ENCODE measurements around the gene CDH9.
A peak's percentile ranks its signal among the peaks of the same experiment; 100 is the strongest.

Gene CDH9, protein sequence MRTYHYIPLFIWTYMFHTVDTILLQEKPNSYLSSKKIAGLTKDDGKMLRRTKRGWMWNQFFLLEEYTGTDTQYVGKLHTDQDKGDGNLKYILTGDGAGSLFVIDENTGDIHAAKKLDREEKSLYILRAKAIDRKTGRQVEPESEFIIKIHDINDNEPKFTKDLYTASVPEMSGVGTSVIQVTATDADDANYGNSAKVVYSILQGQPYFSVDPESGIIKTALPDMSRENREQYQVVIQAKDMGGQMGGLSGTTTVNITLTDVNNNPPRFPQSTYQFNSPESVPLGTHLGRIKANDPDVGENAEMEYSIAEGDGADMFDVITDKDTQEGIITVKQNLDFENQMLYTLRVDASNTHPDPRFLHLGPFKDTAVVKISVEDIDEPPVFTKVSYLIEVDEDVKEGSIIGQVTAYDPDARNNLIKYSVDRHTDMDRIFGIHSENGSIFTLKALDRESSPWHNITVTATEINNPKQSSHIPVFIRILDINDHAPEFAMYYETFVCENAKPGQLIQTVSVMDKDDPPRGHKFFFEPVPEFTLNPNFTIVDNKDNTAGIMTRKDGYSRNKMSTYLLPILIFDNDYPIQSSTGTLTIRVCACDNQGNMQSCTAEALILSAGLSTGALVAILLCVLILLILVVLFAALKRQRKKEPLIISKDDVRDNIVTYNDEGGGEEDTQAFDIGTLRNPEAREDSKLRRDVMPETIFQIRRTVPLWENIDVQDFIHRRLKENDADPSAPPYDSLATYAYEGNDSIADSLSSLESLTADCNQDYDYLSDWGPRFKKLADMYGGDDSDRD

DNA sequence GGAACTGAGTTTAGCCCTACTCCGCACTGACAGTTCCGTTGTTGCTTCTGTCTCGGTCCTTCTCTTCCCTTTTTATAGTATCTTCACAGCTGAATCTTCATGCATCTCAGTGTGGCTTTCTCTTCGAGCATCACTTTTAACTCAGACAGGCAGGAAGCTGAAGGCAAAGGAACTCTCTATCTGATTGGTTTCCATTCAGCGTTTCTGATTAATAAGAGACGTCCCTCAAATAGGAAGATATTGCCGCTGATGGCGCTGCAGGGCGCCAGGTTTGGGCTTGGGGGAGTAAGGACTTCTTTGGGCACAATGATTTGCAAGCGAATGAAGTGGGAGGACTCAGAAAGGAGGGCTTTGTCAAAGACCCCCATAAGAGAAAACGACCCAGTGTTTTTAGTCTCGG is at the start of gene CDH9:
Gene CDH9, minus strand, starts transcription at position 111 of the 400 bp plus-strand sequence. CDS start 50,253 bp downstream, outside the sequence.
- DNase-seq, result no peak

DNA sequence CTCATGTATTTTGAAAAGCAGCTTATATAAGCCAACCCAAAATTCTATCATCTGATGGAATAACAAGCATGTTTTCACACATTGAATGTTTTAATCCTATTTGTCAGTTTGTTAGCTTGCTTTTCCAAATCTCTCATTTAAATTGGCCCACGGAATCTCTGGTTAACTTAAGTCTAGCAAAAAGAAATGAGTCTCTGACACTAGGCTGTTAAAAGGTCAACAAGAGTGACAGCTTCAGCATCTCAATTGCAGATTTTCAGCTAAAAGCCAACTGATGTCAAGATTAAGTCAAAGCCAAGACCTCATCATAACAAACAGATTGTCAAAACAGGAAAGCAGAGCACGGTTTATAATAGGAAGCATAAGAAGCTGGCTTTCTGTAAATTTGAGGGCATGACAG is 49.4 kb upstream of the CDH9 start:
- DNase-seq, result no peak

DNA sequence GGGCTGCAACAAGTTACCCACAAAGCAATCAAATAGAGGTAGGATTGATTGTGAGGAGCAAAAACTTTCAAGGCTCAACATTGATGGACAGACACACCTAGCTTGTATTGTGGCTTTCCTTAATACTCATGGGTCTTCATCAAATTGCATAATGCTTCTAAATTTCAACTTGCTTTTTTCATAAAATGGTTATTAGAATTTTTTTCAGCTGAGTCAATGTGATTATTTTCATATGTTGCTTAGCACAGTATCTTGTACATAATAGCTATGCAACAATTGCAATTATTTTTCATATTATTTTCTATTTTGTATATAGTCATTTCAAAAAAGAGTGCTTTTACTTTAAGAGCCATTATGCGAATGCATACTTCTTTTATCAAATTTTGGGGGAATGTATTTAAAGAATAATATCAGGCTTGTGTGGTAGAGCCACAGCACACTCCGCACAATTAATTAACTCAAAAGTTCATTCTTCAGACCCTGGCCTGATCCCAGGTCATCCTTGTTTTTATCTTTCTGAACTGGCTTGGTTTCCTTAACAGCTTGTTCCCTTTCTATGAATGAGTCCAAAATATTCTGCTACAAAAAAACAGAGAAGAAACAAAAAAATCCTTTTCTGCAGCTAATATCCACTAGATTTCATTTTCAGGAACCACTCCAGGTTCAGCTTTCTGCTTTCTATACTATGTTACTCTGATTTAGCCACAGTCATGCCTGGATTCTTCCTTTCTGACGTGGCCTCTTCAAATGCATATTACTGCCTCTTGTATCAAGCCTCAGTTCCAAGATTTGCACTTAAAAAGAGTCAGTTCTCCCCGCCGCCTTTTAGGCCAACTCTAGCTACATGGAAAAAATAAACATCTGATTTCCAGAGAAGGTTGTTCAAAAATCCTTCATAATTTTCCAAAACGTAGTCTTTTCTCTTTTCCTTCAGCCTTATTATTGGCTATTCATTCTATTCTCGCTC is 45.3 kb upstream of the CDH9 start:
- no peak for DNase-seq

DNA sequence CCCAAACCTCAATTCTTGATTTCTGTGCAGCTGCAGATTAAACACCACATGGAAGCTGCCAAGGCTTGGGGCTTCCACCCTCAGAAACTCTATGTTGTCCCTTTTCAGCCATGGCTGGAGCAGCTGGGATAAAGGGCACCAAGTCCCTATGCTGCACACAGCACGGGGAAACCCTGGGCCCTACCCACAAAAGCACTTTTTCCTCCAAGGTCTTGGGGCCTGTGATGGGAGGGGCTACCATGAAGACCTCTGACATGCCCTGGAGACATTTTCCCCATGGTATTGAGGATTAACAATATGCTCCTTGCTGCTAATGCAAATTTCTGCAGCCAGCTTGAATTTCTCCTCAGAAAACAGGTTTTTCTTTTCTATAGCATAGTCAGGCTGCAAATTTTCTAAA is 41.8 kb upstream of the CDH9 start:
- DNase-seq, result no peak

DNA sequence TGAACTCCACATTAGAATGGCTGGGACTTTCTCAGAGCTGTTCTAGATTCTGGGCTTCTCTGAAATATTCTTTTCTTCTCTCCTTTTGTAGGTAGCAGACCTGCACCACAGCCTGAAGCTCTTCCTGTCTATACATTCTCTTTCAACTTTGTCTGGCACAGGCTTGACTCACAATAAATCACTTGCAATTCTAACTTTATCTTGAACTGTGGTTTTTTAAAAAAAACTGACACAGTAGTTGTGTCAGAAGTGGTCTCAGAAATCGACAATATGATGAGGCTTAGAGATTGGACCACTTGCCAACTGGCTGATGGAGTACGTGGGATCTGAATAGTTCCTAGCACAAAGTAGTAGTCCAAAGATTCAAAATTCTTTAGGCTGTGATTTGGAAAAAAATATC is 24.1 kb upstream of the CDH9 start:
- peak; percentile 80 for DNase-seq

DNA sequence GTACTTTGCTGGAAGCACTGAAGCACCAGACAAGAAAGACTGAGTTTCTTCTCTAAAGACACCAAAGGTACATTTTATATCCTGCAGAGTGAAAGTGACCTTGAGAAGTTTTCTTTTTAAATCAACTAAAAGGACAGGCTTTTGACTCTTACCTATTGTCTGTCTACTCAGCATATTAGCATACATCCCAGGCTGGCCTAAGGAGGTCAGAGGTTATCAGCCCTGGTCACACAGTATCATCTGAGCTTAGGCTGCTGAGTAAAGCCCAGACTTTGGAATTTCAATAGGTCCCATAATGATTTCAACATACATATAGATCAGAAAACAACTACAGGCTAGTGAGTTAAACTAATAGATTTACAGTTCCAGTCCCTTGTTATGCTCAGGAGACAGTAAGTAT is 10.1 kb upstream of the CDH9 start:
- DNase-seq, result no peak

DNA sequence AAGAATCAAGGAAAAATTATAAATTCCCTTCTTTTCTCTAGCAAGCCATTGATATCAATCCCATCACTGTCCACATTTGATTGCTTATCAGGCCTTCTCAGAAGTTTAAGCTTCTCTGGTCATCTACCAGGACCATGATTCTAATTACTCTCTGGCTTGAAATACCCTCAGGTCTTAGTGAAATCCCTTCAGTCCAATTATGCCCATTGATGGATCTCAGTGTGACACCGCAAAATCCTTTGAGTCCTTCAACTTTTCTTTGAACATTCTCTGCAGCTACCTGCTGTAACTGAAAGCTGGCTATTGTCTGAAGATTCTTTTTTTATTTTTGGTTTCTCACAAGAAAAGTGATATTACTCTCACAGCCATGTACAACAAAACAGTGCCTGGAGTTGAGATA is 3.0 kb upstream of the CDH9 start:
- DNase-seq, result no peak

DNA sequence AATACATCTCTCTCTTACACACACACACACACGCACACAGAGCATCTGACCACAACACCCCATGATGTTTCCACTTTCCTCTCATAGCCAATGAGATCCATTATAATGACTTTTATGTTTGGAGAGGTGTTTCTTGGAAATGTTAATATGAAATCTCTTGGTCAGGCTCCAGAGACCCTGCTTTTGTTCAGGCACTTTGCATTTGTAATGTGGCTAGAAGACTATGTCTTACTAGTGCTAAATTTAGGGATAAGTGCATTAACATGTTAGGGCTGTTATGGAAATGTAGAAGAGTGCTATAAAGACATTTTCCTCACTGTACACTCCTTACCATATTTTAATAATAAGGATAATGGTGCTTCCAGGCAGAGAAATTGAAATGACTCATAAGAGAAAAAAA is 3.8 kb downstream of the CDH9 start:
- DNase-seq, result no peak

DNA sequence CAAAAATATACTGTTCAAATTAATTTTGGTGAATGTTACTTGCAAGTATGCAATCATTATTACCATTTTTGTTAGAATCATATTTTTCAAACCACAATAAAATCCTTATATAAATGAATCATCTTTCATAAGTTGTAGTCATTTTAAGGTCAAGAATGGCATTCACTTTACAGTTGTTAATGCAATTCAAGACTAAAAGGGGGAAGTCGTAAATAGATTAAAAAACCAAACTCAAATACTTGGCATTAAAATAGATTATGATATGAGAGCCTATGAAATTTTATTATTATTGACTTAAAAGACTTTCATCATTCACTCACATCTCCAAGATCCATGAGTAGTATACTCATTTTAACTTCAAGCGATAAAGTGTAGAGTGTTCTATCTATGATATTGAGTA is 11.6 kb downstream of the CDH9 start:
- DNase-seq, result no peak

DNA sequence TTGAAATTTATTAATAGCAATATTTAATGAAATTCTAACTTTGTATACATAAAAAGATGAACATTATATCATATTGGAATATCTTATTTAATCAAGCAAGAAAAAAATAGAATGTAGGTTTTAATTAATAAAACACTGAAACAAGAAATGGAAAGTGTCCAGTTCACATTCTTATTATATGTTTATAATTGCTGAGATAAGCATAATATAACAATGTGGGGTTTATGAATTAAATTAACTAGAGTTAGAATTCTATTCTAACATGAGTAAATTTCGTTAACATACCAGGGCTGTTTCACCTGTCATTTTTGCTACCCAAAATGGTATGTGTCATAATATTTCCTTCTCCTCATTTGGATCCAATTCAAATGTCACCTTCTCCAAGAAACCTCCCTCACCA is 12.3 kb downstream of the CDH9 start:
- DNase-seq, result no peak

DNA sequence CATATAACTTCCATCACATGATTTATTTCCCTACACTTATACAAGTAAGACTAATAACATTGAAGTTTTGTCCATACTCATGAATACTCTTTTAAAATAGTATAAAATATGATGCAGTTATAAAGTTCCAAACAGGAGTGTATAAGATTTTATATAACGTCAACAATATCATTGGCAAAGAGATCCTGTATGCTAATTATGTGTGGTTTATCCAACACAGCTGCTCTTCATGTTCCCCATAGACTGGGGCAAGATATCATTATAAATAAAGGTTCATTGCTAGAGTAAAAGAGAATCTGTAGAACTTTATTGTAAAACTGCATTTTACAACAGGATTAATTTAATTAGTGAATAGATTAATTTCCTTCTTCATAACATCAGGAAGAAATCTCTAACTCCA is 16.9 kb downstream of the CDH9 start:
- DNase-seq, result no peak

DNA sequence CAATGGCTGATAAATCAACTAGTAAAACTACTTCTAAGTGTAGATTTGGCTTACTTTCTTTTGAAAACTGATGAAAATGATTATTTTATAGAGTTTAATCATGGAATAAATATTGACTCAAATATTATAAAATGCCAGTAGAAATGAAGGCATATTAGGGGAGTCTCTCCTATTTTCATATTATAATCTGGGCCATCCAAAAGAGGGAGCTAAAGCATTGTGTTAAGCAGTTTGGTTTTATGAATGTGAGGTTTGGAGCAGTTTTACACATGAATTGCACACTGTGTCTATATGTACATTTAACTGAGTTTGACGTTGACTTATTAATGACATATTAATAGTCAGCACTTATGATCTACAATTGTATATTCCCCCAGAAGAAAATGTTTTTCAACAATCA is 17.4 kb downstream of the CDH9 start:
- peak; percentile 10 for DNase-seq

DNA sequence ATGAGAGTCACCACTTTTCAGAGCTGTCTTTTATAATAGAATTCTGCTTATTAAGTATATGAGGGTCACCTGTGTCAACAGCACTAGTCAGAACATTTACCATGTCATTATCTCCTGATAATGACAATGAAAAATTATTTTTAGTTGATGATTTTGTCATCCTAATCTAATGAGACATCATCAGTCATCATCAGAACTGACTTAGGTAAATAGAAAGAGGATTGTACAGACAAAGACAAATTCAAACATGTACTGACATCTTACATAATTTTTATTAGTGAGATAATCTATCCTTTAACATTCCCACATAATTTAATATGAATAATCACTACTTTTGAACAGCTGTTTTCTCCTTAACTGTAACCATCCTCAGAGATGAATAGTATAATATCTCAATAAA is 22.6 kb downstream of the CDH9 start:
- DNase-seq, result no peak

DNA sequence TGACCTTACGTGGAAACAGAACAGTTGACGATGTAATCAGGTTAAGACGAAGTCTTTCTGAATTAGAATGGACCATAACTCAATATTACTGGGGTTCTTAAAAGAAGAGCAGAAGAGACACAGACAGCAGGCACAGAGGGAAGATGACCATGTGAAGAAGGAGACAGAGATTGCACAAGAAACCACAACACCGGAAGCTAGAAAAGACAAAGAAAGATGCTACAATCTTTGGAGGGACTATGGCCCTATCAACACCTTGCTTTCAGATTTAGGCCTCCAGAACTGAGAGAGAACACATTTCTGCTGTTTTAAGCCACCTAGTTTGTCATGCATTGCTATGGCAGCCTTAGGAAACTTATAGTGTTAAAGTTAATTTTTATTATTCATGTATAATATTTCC is 27.1 kb downstream of the CDH9 start:
- DNase-seq, result no peak

DNA sequence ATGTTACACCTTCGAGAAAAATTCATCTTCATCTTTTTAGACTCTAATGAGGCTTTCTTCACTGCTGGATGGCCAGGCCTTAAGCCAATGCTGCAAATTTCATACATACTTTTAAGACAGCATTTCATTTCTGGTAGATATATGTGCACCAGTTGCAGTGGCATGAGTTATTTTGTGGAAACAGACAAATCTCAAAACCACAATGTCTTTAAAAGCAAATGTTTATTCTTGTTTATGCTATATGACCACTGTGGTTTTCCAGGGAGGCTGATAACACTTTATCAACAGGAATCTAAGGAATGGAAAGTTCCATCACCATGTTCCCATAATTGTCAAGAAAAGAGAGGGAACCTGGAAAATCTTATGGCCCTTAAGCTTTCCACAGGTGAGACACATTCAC is 27.7 kb downstream of the CDH9 start:
- peak; percentile 80 for DNase-seq

DNA sequence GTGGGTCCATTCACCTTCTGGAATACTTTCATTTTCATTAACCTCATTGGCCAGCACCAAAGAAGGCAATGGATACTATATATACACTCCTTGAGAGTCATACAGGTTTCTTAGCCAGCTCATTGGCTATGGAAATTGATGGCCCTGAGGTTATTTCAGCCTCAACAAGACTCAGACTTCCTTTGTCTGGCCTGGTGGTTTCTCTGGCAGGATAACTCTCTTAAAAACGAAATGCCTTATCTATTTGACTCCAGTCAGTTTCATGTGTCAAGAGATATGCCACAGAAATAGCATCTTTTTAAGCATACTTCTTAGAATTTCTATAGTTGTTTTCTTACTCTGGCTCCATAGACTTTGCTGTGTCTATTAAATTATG is 28.9 kb downstream of the CDH9 start:
- DNase-seq, result peak; percentile 60

DNA sequence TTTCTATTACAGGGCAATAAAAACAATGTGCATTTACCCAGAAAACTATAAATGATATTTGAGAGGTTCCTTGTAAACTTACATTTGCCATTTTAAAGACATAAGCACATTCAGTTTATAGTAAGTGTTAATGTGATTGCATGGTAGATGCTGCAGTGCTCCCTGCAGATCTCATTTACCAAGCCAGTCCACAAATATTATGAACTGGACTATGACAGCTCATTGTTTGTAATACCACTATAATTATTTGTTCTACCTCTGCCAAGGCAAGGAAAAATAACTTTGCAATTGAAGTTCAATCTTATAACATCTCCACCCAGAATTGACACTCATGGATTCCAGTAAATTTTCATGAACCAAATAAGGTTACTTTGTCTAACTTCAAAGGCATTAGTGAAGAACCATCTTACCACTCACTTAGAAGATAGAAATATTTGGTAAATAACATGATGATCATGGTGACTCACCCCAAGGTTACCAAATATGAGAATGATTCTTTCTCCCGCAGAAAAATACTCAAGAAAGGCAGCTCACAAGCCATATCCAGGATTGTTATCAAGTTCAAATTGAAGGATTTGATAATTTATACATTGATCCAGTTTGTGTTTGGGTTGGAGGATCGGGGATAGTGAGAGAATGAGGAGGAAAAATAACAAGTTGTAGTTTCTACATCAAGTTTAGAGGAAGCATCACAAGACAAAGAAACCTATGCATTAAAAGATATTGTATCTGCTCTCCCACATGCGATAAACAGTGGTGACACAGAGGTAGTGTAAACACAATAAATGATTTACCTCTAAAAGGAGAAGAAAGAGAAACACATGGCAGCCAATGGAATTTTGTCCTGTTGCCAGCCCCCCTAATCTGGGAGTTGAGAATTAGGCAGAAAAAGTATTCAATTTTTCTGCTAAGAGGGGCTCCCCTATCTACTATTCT is 29.5 kb downstream of the CDH9 start:
- no peak for DNase-seq

DNA sequence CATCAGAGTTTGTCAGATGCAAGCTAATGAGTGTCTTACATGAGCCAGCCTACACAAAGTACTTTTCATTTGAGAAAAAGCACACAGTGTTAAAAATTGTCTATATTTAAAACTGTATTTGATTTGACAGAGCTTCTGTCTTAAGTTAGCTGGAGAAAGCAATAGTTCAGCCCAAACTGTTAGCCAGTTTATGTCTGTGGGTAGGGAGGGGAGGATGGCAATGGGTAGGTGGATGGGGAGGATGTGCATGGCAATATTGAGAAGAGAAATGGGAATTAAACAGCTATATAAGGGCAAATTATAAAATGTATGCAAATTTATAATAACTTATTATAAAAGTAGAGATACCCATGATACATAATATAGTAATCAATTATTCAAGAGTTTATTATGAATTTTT is 31.3 kb downstream of the CDH9 start:
- no peak for DNase-seq

DNA sequence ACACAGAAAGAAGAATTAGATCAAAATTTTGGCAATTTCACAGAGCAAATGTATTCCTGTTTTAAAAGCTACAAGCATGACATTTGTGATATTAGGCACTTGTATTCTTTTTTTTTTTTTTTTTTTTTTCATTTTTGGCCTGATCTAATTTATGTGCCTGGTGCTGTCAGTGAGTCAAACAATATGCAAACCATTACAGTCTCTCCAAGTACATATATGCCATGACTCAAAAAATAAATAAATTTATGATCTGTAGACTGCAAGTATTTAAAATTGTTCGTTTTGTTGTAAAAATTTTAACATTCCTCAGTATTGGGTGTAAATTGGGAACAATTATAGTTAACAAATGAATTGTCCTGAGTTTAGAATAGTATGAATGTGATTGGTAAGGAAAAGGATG is 51.4 kb downstream of the CDH9 start:
- no peak for DNase-seq

DNA sequence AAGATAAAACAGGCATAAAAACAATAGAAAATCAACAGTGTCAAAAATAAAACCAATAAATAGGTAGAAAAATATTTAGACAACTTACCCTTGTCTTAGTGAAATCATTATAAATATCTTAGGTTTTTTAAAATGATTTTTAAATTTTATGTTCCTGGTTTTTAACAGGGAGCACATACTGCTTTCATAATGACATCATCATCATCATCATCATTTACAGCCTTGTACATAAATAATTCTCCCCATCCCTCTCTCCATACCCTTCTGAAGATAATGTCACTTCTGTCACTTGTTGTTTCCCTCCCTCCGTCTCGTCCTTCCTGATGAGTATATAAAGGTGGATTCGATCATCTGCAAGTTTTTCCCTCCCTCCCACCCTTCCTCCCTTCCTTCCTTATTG is 56.6 kb downstream of the CDH9 start:
- DNase-seq, result no peak

DNA sequence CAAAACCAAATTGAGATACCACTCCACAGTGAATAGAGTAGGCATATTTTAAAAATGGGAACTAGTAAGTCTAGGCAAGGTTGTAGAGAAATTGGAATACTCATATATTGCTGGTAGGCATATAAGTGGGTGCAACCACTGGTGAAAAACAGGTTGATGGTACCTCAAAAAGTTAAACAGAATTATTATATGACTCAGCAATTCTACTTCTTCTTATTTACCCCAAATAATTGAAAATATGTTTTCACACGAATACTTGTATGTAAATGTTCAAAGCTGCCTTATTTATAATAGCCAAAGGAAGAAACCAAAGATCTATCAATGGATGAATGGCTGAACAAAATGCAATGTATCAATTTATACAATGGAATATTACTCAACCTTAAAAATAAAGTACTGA is 79.1 kb downstream of the CDH9 start:
- no peak for DNase-seq

DNA sequence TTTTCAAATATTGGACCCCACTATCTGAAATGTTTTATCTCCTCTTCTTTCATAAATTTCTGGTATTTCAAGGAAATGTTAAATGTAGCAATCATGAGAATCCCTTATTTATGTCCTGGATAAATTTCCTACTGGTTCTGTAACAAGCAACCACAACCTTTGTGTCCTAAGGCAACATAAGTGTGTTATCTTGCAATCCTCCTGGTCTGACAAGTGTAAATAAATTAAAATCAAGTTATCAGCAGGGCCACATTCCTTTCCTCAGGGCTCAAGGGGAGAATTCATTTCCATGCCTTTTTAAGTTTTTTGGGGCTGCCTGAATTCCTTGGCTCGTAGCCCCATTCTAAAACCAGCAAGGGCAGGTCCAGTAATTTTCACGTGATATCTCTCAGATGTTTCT is 83.2 kb downstream of the CDH9 start:
- peak; percentile 76 for DNase-seq
